WTC11 (cell line): Measurements from ENCODE around the gene TRPV2.

Source experiments
- ATF1 ChIP-seq: sonication (generic); formaldehyde crosslinking; IDR thresholded peaks from 2 replicates; pipeline ENCODE4 v1.8.1; 2023; ENCODE audit warnings: mild to moderate bottlenecking, moderate library complexity, missing genetic modification reagents
- KAT7 ChIP-seq: sonication (generic); formaldehyde crosslinking; IDR thresholded peaks from 2 replicates; pipeline ENCODE4 v1.8.1; 2023; ENCODE audit warnings: missing genetic modification reagents, mild to moderate bottlenecking, borderline replicate concordance
- TCF7 ChIP-seq: sonication (generic); formaldehyde crosslinking; IDR thresholded peaks from 2 replicates; pipeline ENCODE4 v1.8.0; 2022; ENCODE audit warnings: mild to moderate bottlenecking, low read depth, missing genetic modification reagents, moderate library complexity
- TEAD1 ChIP-seq: sonication (generic); formaldehyde crosslinking; IDR thresholded peaks from 2 replicates; pipeline ENCODE4 v1.8.0; 2022; ENCODE audit warnings: mild to moderate bottlenecking, missing genetic modification reagents
- TF ChIP-seq, protein P1 (sequence below): sonication (generic); formaldehyde crosslinking; IDR thresholded peaks from 2 replicates; pipeline ENCODE4 v1.8.1; 2023; ENCODE audit warnings: mild to moderate bottlenecking, moderate library complexity, missing genetic modification reagents
- TF ChIP-seq, protein P2 (sequence below): fragments of 250-450 bp; sonication (Bioruptor Pico); IDR thresholded peaks from 2 replicates; pipeline ENCODE4 v2.1.2; 2022; ENCODE audit warnings: mild to moderate bottlenecking, moderate library complexity
- TF ChIP-seq, protein P3 (sequence below): fragments of 200-600 bp; IDR thresholded peaks from 2 replicates; pipeline ENCODE4 v1.8.0; 2022; ENCODE audit warnings: antibody characterized with exemption
- TF ChIP-seq, protein P4 (sequence below): sonication (generic); formaldehyde crosslinking; IDR thresholded peaks from 2 replicates; pipeline ENCODE4 v1.8.1; 2023; ENCODE audit warnings: mild to moderate bottlenecking, missing genetic modification reagents, borderline replicate concordance
- TF ChIP-seq, protein P5 (sequence below): sonication (generic); formaldehyde crosslinking; IDR thresholded peaks from 2 replicates; pipeline ENCODE4 v1.8.1; 2022; ENCODE audit warnings: low read depth, missing genetic modification reagents, borderline replicate concordance
- TF ChIP-seq, protein P6 (sequence below): sonication (generic); formaldehyde crosslinking; IDR thresholded peaks from 2 replicates; pipeline ENCODE4 v1.8.0; 2023; ENCODE audit warnings: missing genetic modification reagents
- TF ChIP-seq, protein P7 (sequence below): sonication (generic); formaldehyde crosslinking; IDR thresholded peaks from 2 replicates; pipeline ENCODE4 v1.8.1; 2023; ENCODE audit warnings: mild to moderate bottlenecking, missing genetic modification reagents, moderate library complexity

DNA sequence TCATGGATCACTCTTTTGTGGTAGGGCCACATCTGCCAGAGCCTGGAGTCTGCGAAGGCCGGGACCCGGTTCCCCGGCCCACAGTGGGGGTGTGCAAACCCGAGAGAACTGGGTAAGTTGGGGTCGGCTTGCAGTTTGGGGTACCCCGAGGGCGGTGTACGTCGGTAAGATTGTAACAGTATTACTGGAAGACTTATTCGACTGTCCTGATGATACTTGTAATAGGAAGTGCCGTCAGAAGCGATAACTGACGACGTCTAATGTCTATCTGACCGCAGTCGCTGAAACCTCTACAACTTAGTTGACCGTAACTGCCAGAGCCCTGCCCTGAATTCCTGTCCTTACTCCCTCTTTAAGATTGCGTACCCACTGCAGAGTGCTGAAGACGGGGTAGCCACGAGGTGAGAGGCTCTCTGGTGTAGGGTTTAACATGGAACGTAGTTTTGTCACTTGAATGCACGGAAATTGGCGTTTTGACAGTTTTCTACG is 24.0 kb downstream of the TRPV2 start:
- TF ChIP-seq, protein P1, sequence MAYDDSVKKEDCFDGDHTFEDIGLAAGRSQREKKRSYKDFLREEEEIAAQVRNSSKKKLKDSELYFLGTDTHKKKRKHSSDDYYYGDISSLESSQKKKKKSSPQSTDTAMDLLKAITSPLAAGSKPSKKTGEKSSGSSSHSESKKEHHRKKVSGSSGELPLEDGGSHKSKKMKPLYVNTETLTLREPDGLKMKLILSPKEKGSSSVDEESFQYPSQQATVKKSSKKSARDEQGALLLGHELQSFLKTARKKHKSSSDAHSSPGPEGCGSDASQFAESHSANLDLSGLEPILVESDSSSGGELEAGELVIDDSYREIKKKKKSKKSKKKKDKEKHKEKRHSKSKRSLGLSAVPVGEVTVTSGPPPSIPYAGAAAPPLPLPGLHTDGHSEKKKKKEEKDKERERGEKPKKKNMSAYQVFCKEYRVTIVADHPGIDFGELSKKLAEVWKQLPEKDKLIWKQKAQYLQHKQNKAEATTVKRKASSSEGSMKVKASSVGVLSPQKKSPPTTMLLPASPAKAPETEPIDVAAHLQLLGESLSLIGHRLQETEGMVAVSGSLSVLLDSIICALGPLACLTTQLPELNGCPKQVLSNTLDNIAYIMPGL (CRISPR knock-in tag) = peak; percentile 77; the same call in 1 of the 2 replicates
- TF ChIP-seq KAT7 (CRISPR knock-in tag) (no peak), TEAD1 (CRISPR knock-in tag) (no peak), TCF7 (CRISPR knock-in tag) (no peak), ATF1 (CRISPR knock-in tag) (no peak)
- TF ChIP-seq, protein P2, sequence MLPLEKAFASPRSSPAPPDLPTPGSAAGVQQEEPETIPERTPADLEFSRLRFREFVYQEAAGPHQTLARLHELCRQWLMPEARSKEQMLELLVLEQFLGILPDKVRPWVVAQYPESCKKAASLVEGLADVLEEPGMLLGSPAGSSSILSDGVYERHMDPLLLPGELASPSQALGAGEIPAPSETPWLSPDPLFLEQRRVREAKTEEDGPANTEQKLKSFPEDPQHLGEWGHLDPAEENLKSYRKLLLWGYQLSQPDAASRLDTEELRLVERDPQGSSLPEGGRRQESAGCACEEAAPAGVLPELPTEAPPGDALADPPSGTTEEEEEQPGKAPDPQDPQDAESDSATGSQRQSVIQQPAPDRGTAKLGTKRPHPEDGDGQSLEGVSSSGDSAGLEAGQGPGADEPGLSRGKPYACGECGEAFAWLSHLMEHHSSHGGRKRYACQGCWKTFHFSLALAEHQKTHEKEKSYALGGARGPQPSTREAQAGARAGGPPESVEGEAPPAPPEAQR (CRISPR knock-in tag) = no peak
- TF ChIP-seq, protein P3, sequence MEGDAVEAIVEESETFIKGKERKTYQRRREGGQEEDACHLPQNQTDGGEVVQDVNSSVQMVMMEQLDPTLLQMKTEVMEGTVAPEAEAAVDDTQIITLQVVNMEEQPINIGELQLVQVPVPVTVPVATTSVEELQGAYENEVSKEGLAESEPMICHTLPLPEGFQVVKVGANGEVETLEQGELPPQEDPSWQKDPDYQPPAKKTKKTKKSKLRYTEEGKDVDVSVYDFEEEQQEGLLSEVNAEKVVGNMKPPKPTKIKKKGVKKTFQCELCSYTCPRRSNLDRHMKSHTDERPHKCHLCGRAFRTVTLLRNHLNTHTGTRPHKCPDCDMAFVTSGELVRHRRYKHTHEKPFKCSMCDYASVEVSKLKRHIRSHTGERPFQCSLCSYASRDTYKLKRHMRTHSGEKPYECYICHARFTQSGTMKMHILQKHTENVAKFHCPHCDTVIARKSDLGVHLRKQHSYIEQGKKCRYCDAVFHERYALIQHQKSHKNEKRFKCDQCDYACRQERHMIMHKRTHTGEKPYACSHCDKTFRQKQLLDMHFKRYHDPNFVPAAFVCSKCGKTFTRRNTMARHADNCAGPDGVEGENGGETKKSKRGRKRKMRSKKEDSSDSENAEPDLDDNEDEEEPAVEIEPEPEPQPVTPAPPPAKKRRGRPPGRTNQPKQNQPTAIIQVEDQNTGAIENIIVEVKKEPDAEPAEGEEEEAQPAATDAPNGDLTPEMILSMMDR = no peak
- TF ChIP-seq, protein P4, sequence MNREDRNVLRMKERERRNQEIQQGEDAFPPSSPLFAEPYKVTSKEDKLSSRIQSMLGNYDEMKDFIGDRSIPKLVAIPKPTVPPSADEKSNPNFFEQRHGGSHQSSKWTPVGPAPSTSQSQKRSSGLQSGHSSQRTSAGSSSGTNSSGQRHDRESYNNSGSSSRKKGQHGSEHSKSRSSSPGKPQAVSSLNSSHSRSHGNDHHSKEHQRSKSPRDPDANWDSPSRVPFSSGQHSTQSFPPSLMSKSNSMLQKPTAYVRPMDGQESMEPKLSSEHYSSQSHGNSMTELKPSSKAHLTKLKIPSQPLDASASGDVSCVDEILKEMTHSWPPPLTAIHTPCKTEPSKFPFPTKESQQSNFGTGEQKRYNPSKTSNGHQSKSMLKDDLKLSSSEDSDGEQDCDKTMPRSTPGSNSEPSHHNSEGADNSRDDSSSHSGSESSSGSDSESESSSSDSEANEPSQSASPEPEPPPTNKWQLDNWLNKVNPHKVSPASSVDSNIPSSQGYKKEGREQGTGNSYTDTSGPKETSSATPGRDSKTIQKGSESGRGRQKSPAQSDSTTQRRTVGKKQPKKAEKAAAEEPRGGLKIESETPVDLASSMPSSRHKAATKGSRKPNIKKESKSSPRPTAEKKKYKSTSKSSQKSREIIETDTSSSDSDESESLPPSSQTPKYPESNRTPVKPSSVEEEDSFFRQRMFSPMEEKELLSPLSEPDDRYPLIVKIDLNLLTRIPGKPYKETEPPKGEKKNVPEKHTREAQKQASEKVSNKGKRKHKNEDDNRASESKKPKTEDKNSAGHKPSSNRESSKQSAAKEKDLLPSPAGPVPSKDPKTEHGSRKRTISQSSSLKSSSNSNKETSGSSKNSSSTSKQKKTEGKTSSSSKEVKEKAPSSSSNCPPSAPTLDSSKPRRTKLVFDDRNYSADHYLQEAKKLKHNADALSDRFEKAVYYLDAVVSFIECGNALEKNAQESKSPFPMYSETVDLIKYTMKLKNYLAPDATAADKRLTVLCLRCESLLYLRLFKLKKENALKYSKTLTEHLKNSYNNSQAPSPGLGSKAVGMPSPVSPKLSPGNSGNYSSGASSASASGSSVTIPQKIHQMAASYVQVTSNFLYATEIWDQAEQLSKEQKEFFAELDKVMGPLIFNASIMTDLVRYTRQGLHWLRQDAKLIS = no peak
- TF ChIP-seq, protein P5, sequence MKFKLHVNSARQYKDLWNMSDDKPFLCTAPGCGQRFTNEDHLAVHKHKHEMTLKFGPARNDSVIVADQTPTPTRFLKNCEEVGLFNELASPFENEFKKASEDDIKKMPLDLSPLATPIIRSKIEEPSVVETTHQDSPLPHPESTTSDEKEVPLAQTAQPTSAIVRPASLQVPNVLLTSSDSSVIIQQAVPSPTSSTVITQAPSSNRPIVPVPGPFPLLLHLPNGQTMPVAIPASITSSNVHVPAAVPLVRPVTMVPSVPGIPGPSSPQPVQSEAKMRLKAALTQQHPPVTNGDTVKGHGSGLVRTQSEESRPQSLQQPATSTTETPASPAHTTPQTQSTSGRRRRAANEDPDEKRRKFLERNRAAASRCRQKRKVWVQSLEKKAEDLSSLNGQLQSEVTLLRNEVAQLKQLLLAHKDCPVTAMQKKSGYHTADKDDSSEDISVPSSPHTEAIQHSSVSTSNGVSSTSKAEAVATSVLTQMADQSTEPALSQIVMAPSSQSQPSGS (CRISPR knock-in tag) = no peak
- TF ChIP-seq, protein P6, sequence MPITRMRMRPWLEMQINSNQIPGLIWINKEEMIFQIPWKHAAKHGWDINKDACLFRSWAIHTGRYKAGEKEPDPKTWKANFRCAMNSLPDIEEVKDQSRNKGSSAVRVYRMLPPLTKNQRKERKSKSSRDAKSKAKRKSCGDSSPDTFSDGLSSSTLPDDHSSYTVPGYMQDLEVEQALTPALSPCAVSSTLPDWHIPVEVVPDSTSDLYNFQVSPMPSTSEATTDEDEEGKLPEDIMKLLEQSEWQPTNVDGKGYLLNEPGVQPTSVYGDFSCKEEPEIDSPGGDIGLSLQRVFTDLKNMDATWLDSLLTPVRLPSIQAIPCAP = no peak; the same call in 1 of the 2 replicates
- TF ChIP-seq, protein P7, sequence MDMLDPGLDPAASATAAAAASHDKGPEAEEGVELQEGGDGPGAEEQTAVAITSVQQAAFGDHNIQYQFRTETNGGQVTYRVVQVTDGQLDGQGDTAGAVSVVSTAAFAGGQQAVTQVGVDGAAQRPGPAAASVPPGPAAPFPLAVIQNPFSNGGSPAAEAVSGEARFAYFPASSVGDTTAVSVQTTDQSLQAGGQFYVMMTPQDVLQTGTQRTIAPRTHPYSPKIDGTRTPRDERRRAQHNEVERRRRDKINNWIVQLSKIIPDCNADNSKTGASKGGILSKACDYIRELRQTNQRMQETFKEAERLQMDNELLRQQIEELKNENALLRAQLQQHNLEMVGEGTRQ (CRISPR knock-in tag) = no peak
